Measurements from ENCODE around the gene TSC1. TPM values are rescaled to one million over a fixed set of nuclear protein-coding genes. Genes with fewer than 3 reads are reported as not detected.

Gene TSC1
- total RNA-seq, 1 donor from 2014 or later, result 89.3 TPM

DNA sequence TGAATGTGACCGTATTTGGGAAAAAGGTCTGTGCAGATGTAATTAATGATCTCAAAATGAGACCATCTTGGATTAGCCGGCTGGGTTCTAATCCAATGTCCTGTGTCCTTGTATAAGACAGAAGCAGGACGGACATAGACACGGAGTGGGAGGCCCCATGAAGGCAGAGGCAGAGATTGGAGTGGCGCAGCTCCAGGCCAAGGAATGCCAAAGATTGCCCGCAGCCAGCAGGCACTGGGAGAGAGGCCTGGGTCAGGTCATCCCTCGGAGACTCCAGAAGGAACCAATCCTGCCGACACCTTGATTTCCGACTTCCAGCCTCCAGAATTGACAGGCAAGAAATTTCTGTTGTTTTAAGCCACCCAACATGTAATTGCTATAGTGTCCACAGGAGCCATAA lies 21.1 kb upstream of the TSC1 start:
- Mint-ChIP-seq H3K27me3 (ENCODE audit: unreplicated experiment) (peaks cover 3% of the 10 kb centered on the region), H3K9me3 (ENCODE audit: unreplicated experiment) (peaks cover 2% of the 10 kb centered on the region), H3K36me3 (ENCODE audit: unreplicated experiment) (no peaks in the 10 kb centered on the region), H3K4me3 (ENCODE audit: unreplicated experiment) (no peak overlapping the region), H3K4me1 (ENCODE audit: low read depth, unreplicated experiment) (no peaks in the 10 kb centered on the region), H3K27ac (ENCODE audit: unreplicated experiment) (no peak overlapping the region)
- no peak for DNase-seq
- TF ChIP-seq, protein P1, sequence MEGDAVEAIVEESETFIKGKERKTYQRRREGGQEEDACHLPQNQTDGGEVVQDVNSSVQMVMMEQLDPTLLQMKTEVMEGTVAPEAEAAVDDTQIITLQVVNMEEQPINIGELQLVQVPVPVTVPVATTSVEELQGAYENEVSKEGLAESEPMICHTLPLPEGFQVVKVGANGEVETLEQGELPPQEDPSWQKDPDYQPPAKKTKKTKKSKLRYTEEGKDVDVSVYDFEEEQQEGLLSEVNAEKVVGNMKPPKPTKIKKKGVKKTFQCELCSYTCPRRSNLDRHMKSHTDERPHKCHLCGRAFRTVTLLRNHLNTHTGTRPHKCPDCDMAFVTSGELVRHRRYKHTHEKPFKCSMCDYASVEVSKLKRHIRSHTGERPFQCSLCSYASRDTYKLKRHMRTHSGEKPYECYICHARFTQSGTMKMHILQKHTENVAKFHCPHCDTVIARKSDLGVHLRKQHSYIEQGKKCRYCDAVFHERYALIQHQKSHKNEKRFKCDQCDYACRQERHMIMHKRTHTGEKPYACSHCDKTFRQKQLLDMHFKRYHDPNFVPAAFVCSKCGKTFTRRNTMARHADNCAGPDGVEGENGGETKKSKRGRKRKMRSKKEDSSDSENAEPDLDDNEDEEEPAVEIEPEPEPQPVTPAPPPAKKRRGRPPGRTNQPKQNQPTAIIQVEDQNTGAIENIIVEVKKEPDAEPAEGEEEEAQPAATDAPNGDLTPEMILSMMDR (IDR thresholded peaks at IDR 0.05; ENCODE audit: partially characterized antibody, unreplicated experiment), result no peak

DNA sequence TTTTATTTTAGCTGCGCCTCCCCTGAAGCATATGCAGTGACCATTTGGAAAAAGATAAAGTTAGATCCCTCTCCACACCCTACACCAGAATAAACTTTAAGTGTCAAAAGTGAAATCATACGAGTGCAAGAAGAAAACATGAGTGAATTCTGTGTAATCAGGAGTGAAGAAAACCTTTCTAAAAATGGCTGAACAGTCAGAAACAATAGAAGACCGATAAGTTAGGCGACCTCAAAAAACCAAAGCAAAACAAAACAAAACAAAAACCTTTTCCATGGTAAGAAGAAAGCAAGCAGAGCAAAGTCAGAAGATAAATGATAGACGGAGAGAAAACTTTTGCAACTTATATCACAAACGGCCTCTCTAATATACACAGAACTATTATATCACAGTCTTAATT lies 16.6 kb upstream of the TSC1 start:
- Mint-ChIP-seq H3K27me3 (ENCODE audit: unreplicated experiment) (peaks cover 3% of the 10 kb centered on the region), H3K4me3 (ENCODE audit: unreplicated experiment) (no peak overlapping the region), H3K9me3 (ENCODE audit: unreplicated experiment) (peaks cover 4% of the 10 kb centered on the region), H3K27ac (ENCODE audit: unreplicated experiment) (no peak overlapping the region), H3K36me3 (ENCODE audit: unreplicated experiment) (no peaks in the 10 kb centered on the region), H3K4me1 (ENCODE audit: low read depth, unreplicated experiment) (peaks cover 5% of the 10 kb centered on the region)
- TF ChIP-seq, protein P1 (IDR thresholded peaks at IDR 0.05; ENCODE audit: partially characterized antibody, unreplicated experiment), result no peak
- DNase-seq, result no peak

DNA sequence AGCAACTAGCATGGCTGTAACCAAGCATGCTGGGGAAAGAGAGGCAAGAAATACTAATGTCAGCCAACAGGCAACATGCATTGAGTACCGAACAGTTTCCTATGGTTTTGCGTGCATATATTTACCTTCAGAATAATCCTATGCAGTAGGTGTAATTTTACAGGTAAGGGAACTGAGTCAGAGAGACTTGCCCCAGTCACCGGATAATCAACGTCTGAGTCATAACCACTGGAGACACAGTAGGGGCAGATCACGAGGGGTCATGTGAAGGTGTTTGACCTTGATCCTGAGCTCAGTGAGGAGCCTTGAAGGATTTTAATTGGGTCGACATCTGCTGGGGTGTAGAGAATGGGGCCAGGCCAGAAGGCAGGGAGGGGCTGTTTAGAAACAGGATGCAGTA lies 13.4 kb upstream of the TSC1 start:
- no peak for DNase-seq
- no peak overlapping the region for H3K27ac Mint-ChIP-seq (ENCODE audit: unreplicated experiment)
- peaks cover 4% of the 10 kb centered on the region for H3K9me3 Mint-ChIP-seq (ENCODE audit: unreplicated experiment)
- H3K4me1 Mint-ChIP-seq (ENCODE audit: low read depth, unreplicated experiment), result peaks cover 5% of the 10 kb centered on the region
- no peaks in the 10 kb centered on the region for H3K36me3 Mint-ChIP-seq (ENCODE audit: unreplicated experiment)
- H3K27me3 Mint-ChIP-seq (ENCODE audit: unreplicated experiment), result peaks cover 3% of the 10 kb centered on the region
- H3K4me3 Mint-ChIP-seq (ENCODE audit: unreplicated experiment), result no peak overlapping the region
- TF ChIP-seq, protein P1 (IDR thresholded peaks at IDR 0.05; ENCODE audit: partially characterized antibody, unreplicated experiment), result no peak

DNA sequence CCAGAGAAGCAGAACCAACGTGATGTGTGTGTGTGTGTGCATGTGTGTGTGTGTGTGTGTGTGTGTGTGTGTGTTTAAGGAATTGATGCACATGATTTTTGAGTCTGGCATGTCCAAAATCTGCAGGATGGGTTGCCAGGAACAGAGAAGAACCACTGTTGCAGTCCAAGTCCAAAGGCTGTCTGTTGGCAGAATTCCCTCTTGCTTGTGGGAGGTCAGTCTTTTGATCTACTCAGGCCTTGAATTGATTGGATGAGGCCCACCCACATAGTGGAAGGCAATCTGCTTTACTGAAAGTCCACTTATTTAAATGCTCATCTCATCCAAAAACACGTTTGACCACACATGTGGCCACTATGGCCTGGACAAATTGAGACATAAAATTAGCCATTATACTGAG lies 11.4 kb upstream of the TSC1 start:
- TF ChIP-seq, protein P1 (IDR thresholded peaks at IDR 0.05; ENCODE audit: partially characterized antibody, unreplicated experiment), result no peak
- Mint-ChIP-seq H3K36me3 (ENCODE audit: unreplicated experiment) (no peaks in the 10 kb centered on the region), H3K27ac (ENCODE audit: unreplicated experiment) (no peak overlapping the region), H3K9me3 (ENCODE audit: unreplicated experiment) (peaks cover 2% of the 10 kb centered on the region), H3K27me3 (ENCODE audit: unreplicated experiment) (no peaks in the 10 kb centered on the region), H3K4me1 (ENCODE audit: low read depth, unreplicated experiment) (peaks cover 5% of the 10 kb centered on the region), H3K4me3 (ENCODE audit: unreplicated experiment) (no peak overlapping the region)
- no peak for DNase-seq

DNA sequence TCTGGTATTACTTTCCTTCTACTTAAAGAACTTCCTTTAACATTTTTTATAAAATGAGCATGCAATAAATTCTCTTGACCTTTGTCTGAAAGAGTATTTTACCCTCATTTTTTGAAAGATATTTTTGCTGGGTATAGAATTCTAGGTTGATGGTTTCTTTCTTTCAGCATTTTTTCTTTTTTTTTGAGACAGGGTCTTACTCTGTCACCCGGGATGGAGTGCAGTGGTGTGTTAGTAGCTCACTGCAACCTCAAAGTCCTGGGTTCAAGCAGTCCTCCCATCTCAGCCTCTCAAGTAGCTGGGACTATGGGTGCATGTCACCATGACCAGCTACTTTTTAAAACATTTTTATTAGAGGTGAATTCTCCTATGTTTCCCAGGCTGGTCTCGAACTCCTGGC lies 10.7 kb upstream of the TSC1 start:
- H3K9me3 Mint-ChIP-seq (ENCODE audit: unreplicated experiment), result peaks cover 2% of the 10 kb centered on the region
- DNase-seq, result no peak
- H3K4me1 Mint-ChIP-seq (ENCODE audit: low read depth, unreplicated experiment), result peaks cover 5% of the 10 kb centered on the region
- peaks cover 2% of the 10 kb centered on the region for H3K27me3 Mint-ChIP-seq (ENCODE audit: unreplicated experiment)
- H3K27ac Mint-ChIP-seq (ENCODE audit: unreplicated experiment), result no peak overlapping the region
- TF ChIP-seq, protein P1 (IDR thresholded peaks at IDR 0.05; ENCODE audit: partially characterized antibody, unreplicated experiment), result no peak
- no peaks in the 10 kb centered on the region for H3K36me3 Mint-ChIP-seq (ENCODE audit: unreplicated experiment)
- H3K4me3 Mint-ChIP-seq (ENCODE audit: unreplicated experiment), result no peak overlapping the region

All from glutamatergic neuron (in vitro differentiated cells).